Renal cortical epithelial cell (primary cell): ENCODE data around the gene PSMC4. TPM values are rescaled to one million over a fixed set of nuclear protein-coding genes. Genes with fewer than 3 reads are reported as not detected.
"Not testable (repeated sequence)": the region's sequence is repeated elsewhere in the genome, so short reads cannot be mapped to it uniquely, and the experiment has no call there.

Experiments used
- DNase-seq: peaks from one replicate; pipeline ENCODE4 v3.0.0-alpha.2; 2011; ENCODE audit warnings: low read depth
- total RNA-seq: library from RNA; depleted of rRNA; stranded (reverse); fragments of >200 nt; gene quantifications from 2 replicates; pipeline ENCODE4 v1.2.3, GENCODE V29; 2014

The PSMC4 gene
- total RNA-seq, 1 donor from 2014 or later: 128 TPM

GRCh38 chr19:39946532-39946931, 24.4 kb upstream of the PSMC4 start:
- peak; percentile 88 for DNase-seq

GRCh38 chr19:39949026-39949747, 21.8 kb upstream of the PSMC4 start:
- no peak for DNase-seq

- no peak for DNase-seq
These were observed 19.8 kb upstream of the PSMC4 start for GRCh38 chr19:39951065-39951650.

- DNase-seq: peak; percentile 69
These were observed 19.3 kb upstream of the PSMC4 start for GRCh38 chr19:39951686-39952085.

GRCh38 chr19:39953915-39954314, 17.1 kb upstream of the PSMC4 start:
- no peak for DNase-seq

GRCh38 chr19:39957886-39958285, 13.1 kb upstream of the PSMC4 start:
- not testable (repeated sequence) for DNase-seq

- not testable (repeated sequence) for DNase-seq
These were observed 12.0 kb upstream of the PSMC4 start for GRCh38 chr19:39958942-39959341.

GRCh38 chr19:39959407-39959806, 11.6 kb upstream of the PSMC4 start:
- DNase-seq: not testable (repeated sequence)

GRCh38 chr19:39963898-39964297, 7.1 kb upstream of the PSMC4 start:
- DNase-seq: no peak

- no peak for DNase-seq
These were observed 4.3 kb upstream of the PSMC4 start for GRCh38 chr19:39966617-39967016.

- DNase-seq: no peak
These were observed 3.4 kb upstream of the PSMC4 start for GRCh38 chr19:39967561-39967960.

- no peak for DNase-seq
These were observed 2.2 kb upstream of the PSMC4 start for GRCh38 chr19:39968789-39969188.

GRCh38 chr19:39969266-39969665, 1.7 kb upstream of the PSMC4 start:
- DNase-seq: peak; percentile 45

GRCh38 chr19:39969681-39970424, 1.1 kb upstream of the PSMC4 start:
- no peak for DNase-seq

- DNase-seq: peak; percentile 21
These were observed 615 bp upstream of the PSMC4 start for GRCh38 chr19:39970425-39970674.

- no peak for DNase-seq
These were observed 543 bp downstream of the PSMC4 start for GRCh38 chr19:39971380-39972035.

- no peak for DNase-seq
These were observed 3.6 kb downstream of the PSMC4 start for GRCh38 chr19:39974377-39975155.

- no peak for DNase-seq
These were observed 11.9 kb downstream of the PSMC4 start for GRCh38 chr19:39982883-39983282.

GRCh38 chr19:39983695-39984300, 12.8 kb downstream of the PSMC4 start:
- DNase-seq: no peak

- no peak for DNase-seq
These were observed 15.7 kb downstream of the PSMC4 start for GRCh38 chr19:39986643-39987042.

- no peak for DNase-seq
These were observed 16.2 kb downstream of the PSMC4 start for GRCh38 chr19:39987167-39987566.
